ENCODE results near the gene NPAS3.

DNA sequence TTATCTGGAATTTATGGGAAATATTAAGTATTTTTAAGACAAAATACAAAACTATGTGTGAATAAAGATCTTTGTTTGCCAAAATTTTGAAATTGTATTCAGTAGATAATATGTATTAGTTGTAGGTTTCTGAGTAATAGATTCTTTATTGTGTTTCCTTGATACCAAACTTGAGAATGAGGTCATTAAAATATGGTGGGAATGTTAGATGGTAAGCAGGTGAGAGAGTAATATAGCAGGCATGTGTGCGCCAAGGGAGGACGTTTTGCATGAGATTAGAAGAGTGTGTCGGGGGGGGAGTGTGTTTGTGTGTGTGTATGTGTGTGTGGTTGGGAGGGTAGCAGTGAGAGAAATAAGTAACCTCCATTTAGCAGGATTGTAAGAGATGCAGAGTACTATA, 376.5 kb downstream of the NPAS3 start:
- TF ChIP-seq, protein P1, sequence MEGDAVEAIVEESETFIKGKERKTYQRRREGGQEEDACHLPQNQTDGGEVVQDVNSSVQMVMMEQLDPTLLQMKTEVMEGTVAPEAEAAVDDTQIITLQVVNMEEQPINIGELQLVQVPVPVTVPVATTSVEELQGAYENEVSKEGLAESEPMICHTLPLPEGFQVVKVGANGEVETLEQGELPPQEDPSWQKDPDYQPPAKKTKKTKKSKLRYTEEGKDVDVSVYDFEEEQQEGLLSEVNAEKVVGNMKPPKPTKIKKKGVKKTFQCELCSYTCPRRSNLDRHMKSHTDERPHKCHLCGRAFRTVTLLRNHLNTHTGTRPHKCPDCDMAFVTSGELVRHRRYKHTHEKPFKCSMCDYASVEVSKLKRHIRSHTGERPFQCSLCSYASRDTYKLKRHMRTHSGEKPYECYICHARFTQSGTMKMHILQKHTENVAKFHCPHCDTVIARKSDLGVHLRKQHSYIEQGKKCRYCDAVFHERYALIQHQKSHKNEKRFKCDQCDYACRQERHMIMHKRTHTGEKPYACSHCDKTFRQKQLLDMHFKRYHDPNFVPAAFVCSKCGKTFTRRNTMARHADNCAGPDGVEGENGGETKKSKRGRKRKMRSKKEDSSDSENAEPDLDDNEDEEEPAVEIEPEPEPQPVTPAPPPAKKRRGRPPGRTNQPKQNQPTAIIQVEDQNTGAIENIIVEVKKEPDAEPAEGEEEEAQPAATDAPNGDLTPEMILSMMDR (IDR thresholded peaks at IDR 0.05) = no peak
- TF ChIP-seq POLR2A (IDR thresholded peaks at IDR 0.05) = no peak
- TF ChIP-seq EP300 (IDR thresholded peaks at IDR 0.05) = no peak
